ENCODE data around the gene KCNJ5.

DNA sequence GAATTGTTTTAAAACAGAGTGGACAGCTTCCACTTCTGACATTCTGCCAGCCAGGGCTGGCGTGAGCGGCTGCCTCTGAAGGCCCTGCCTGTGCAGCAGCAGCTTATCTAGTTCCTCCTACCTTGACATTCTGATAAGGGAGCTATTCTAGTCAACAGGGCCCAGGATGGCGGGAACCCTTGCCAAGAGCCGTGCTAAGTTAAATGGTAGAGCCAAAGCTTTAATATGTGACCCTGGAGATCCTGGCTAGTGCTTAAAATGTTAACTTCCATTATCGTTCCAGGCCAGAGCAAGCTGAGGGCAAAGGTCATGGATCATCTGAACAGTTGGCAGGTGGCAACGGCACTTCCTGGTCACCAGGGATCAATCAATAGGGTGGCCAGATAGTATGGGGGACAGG, 3.5 kb downstream of the KCNJ5 start:
- TF ChIP-seq, protein P1, sequence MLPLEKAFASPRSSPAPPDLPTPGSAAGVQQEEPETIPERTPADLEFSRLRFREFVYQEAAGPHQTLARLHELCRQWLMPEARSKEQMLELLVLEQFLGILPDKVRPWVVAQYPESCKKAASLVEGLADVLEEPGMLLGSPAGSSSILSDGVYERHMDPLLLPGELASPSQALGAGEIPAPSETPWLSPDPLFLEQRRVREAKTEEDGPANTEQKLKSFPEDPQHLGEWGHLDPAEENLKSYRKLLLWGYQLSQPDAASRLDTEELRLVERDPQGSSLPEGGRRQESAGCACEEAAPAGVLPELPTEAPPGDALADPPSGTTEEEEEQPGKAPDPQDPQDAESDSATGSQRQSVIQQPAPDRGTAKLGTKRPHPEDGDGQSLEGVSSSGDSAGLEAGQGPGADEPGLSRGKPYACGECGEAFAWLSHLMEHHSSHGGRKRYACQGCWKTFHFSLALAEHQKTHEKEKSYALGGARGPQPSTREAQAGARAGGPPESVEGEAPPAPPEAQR (CRISPR knock-in tag; IDR thresholded peaks at IDR 0.05), result no peak
- TF ChIP-seq ETV6 (CRISPR knock-in tag; IDR thresholded peaks at IDR 0.05) (no peak), ZNF219 (CRISPR knock-in tag; IDR thresholded peaks at IDR 0.05; ENCODE audit: borderline replicate concordance) (no peak), CTCF (IDR thresholded peaks at IDR 0.05) (no peak), IRF2 (CRISPR knock-in tag; IDR thresholded peaks at IDR 0.05; ENCODE audit: borderline replicate concordance, low read depth) (no peak), ATF1 (CRISPR knock-in tag; IDR thresholded peaks at IDR 0.05) (no peak), ELF4 (CRISPR knock-in tag; IDR thresholded peaks at IDR 0.05; ENCODE audit: low read depth) (no peak), SP1 (CRISPR knock-in tag; conservative IDR thresholded peaks at IDR 0.05) (no peak), ATF2 (CRISPR knock-in tag; IDR thresholded peaks at IDR 0.05; ENCODE audit: borderline replicate concordance, low read depth) (no peak), GABPB1 (CRISPR knock-in tag; IDR thresholded peaks at IDR 0.05) (no peak), ZNF396 (CRISPR knock-in tag; IDR thresholded peaks at IDR 0.05; ENCODE audit: borderline replicate concordance) (no peak)
- TF ChIP-seq, protein P2, sequence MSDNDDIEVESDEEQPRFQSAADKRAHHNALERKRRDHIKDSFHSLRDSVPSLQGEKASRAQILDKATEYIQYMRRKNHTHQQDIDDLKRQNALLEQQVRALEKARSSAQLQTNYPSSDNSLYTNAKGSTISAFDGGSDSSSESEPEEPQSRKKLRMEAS (CRISPR knock-in tag; IDR thresholded peaks at IDR 0.05), result no peak
- TF ChIP-seq, protein P3, sequence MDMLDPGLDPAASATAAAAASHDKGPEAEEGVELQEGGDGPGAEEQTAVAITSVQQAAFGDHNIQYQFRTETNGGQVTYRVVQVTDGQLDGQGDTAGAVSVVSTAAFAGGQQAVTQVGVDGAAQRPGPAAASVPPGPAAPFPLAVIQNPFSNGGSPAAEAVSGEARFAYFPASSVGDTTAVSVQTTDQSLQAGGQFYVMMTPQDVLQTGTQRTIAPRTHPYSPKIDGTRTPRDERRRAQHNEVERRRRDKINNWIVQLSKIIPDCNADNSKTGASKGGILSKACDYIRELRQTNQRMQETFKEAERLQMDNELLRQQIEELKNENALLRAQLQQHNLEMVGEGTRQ (CRISPR knock-in tag; IDR thresholded peaks at IDR 0.05), result no peak

Measured in WTC11 (cell line).